Activated CD4-positive, alpha-beta T cell treated with anti-CD3 and anti-CD28 coated beads, Interleukin-2, amount 50 U/mL, for 48 hours (primary cell): ENCODE data around the gene TMEM259.
A peak's percentile ranks its signal among the peaks of the same experiment; 100 is the strongest.

Source experiments
- DNase-seq, 2 experiments: peaks; one replicate each; pipeline ENCODE4 v3.0.0-alpha.2; 2020

The TMEM259 gene

GRCh38 chr19:1015061-1015781 lies 5.7 kb downstream of the TMEM259 start:
- no peak for DNase-seq

- no peak for DNase-seq
These were observed 6.5 kb downstream of the TMEM259 start for GRCh38 chr19:1014161-1015060.

GRCh38 chr19:1013218-1013617 lies 7.7 kb downstream of the TMEM259 start:
- no peak for DNase-seq

GRCh38 chr19:1012334-1012733 lies 8.6 kb downstream of the TMEM259 start:
- no peak for DNase-seq

GRCh38 chr19:1011831-1012333 lies 9.0 kb downstream of the TMEM259 start:
- DNase-seq = no peak

- no peak for DNase-seq
These were observed 10.1 kb downstream of the TMEM259 start for GRCh38 chr19:1010586-1011510.

GRCh38 chr19:1009981-1010538 lies 10.9 kb downstream of the TMEM259 start:
- DNase-seq = no peak

GRCh38 chr19:1009041-1009980 lies 11.6 kb downstream of the TMEM259 start:
- DNase-seq = no peak

GRCh38 chr19:1008268-1009040 lies 12.5 kb downstream of the TMEM259 start:
- no peak for DNase-seq

- no peak for DNase-seq
These were observed 13.3 kb downstream of the TMEM259 start for GRCh38 chr19:1007399-1008251.

- no peak for DNase-seq
These were observed 14.1 kb downstream of the TMEM259 start for GRCh38 chr19:1006711-1007398.

GRCh38 chr19:1004803-1005664 lies 15.9 kb downstream of the TMEM259 start:
- DNase-seq = no peak

GRCh38 chr19:1004204-1004802 lies 16.6 kb downstream of the TMEM259 start:
- DNase-seq = no peak

GRCh38 chr19:1003283-1003682 lies 17.6 kb downstream of the TMEM259 start:
- no peak for DNase-seq

- DNase-seq = no peak
These were observed 18.3 kb downstream of the TMEM259 start for GRCh38 chr19:1002600-1002999.

- peak; percentile 76 to 82 for DNase-seq
These were observed 19.3 kb downstream of the TMEM259 start for GRCh38 chr19:1001538-1002166.
